ENCODE data around the gene CYB561D2.

CYB561D2 gene

DNA sequence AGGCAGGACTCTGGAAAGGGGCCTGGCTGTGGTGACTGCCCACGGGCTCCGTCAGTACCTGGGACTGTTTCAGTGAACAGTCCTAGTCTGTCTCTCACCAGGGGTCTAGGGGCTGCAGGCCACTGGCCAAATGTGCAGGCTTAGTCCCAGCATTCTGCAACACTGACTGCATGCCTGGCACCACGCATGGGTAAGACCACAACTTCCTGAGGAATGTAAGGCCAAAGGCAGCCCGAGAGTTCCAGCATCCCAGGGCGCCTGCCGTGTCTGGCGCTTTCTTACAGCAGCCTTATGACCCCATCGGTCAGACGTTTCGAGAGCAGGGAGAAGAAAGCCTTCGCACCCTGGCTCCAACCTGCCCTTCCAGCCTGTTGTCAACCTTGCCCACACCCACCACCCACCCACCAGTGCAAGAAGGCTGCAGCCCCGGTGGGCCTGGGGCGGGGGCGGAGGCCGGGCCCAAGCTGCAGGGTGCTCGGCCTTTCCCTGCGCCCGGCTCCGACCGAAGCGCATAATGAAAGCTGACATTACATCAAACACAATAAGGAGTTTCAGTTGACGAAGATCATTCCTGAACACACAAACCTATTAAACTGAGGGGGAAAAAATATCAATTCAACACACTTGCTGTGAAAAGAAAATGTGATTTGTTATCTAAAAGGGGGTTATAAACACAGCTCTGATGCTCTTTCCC lies 38.2 kb downstream of the CYB561D2 start:
- Histone ChIP-seq H3K4me3 (ENCODE audit: insufficient read depth in 1 of 2, low read depth in 1 of 2, low read length in 2 of 2) (no peak overlapping the region), H3K27ac (ENCODE audit: low read length, poor library complexity, severe bottlenecking) (peak overlapping the region; percentile 64), H4K8ac (ENCODE audit: low read length) (no peak overlapping the region), H3K9ac (ENCODE audit: low read length) (no peak overlapping the region), H2BK5ac (ENCODE audit: low read depth, low read length, poor library complexity, severe bottlenecking) (peak overlapping the region; percentile 3), H4K91ac (ENCODE audit: low read length) (no peak overlapping the region), H2BK120ac (ENCODE audit: low read depth, low read length) (no peak overlapping the region), H3K4ac (ENCODE audit: low read depth in 1 of 2, low read length in 2 of 2) (no peak overlapping the region), H3K79me1 (replicated peaks; ENCODE audit: low read length, poor library complexity, severe bottlenecking) (no peaks in the 10 kb centered on the region), H3K36me3 (ENCODE audit: control insufficient read depth in 1 of 2, insufficient read depth in 2 of 2, low read depth in 1 of 2, low read length in 2 of 2) (no peaks in the 10 kb centered on the region), H2BK15ac (ENCODE audit: low read depth, poor library complexity, severe bottlenecking) (no peak overlapping the region), H2BK12ac (ENCODE audit: low read length in 2 of 2) (no peak overlapping the region), H3K4me1 (ENCODE audit: control insufficient read depth, insufficient read depth, low read depth, low read length) (peaks cover 31% of the 10 kb centered on the region), H3K14ac (ENCODE audit: low read length in 2 of 2) (no peak overlapping the region), H2AK5ac (ENCODE audit: low read length, severe bottlenecking) (no peak overlapping the region), H3K4me2 (ENCODE audit: low read length, poor library complexity, severe bottlenecking) (peak overlapping the region; percentile 43), H2AFZ (ENCODE audit: low read depth, low read length) (no peak overlapping the region), H3K27me3 (ENCODE audit: control insufficient read depth in 1 of 2, insufficient read depth in 1 of 2, low read length in 2 of 2) (peaks cover 29 to 60% of the 10 kb centered on the region in 2 experiments), H3K9me3 (ENCODE audit: control insufficient read depth, low read length) (no peaks in the 10 kb centered on the region), H3K23ac (ENCODE audit: low read length in 2 of 2) (no peak overlapping the region), H3K18ac (ENCODE audit: low read depth in 1 of 2, low read length in 2 of 2) (no peak overlapping the region)
- 76% methylated on average over 16 of the region's 22 CpGs for WGBS
- no peak for DNase-seq

DNA sequence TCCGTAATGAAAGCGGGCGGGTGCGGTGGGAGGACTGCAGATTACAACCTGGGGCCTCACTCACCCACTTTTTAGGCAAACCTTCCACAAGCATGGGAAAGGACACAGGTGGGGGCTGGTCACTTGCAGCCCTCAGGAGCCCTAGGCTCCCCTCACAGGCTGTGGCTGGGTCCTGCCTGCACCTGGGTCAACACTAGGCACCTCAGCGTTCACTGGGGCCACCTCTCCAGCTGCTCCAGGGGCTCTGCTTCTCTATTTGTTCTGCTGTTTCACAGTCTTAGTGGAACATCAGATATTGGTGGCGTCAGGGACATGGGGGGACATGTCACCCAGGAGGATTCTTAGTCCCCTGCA lies 38.7 kb downstream of the CYB561D2 start:
- no peak overlapping the region for H3K23ac ChIP-seq (ENCODE audit: low read length in 2 of 2)
- no peaks in the 10 kb centered on the region for H3K36me3 ChIP-seq (ENCODE audit: control insufficient read depth in 1 of 2, insufficient read depth in 2 of 2, low read depth in 1 of 2, low read length in 2 of 2)
- no peak overlapping the region for H3K4me2 ChIP-seq (ENCODE audit: low read length, poor library complexity, severe bottlenecking)
- no peak overlapping the region for H2BK12ac ChIP-seq (ENCODE audit: low read length in 2 of 2)
- DNase-seq, result no peak
- H2BK120ac ChIP-seq (ENCODE audit: low read depth, low read length), result no peak overlapping the region
- H3K4ac ChIP-seq (ENCODE audit: low read depth in 1 of 2, low read length in 2 of 2), result no peak overlapping the region
- no peak overlapping the region for H3K4me3 ChIP-seq (ENCODE audit: insufficient read depth in 1 of 2, low read depth in 1 of 2, low read length in 2 of 2)
- H3K14ac ChIP-seq (ENCODE audit: low read length in 2 of 2), result no peak overlapping the region
- H2BK15ac ChIP-seq (ENCODE audit: low read depth, poor library complexity, severe bottlenecking), result no peak overlapping the region
- H3K4me1 ChIP-seq (ENCODE audit: control insufficient read depth, insufficient read depth, low read depth, low read length), result peaks cover 31% of the 10 kb centered on the region
- H3K79me1 ChIP-seq (replicated peaks; ENCODE audit: low read length, poor library complexity, severe bottlenecking), result no peaks in the 10 kb centered on the region
- no peak overlapping the region for H4K8ac ChIP-seq (ENCODE audit: low read length)
- no peak overlapping the region for H3K9ac ChIP-seq (ENCODE audit: low read length)
- H3K9me3 ChIP-seq (ENCODE audit: control insufficient read depth, low read length), result no peaks in the 10 kb centered on the region
- no peak overlapping the region for H2AFZ ChIP-seq (ENCODE audit: low read depth, low read length)
- H3K18ac ChIP-seq (ENCODE audit: low read depth in 1 of 2, low read length in 2 of 2), result no peak overlapping the region
- no peak overlapping the region for H4K91ac ChIP-seq (ENCODE audit: low read length)
- no peak overlapping the region for H3K27ac ChIP-seq (ENCODE audit: low read length, poor library complexity, severe bottlenecking)
- H2AK5ac ChIP-seq (ENCODE audit: low read length, severe bottlenecking), result peak overlapping the region; percentile 55
- 83% methylated on average over 6 of the region's 6 CpGs for WGBS
- H2BK5ac ChIP-seq (ENCODE audit: low read depth, low read length, poor library complexity, severe bottlenecking), result no peak overlapping the region
- peaks cover 30 to 56% of the 10 kb centered on the region in 2 experiments for H3K27me3 ChIP-seq (ENCODE audit: control insufficient read depth in 1 of 2, insufficient read depth in 1 of 2, low read length in 2 of 2)

DNA sequence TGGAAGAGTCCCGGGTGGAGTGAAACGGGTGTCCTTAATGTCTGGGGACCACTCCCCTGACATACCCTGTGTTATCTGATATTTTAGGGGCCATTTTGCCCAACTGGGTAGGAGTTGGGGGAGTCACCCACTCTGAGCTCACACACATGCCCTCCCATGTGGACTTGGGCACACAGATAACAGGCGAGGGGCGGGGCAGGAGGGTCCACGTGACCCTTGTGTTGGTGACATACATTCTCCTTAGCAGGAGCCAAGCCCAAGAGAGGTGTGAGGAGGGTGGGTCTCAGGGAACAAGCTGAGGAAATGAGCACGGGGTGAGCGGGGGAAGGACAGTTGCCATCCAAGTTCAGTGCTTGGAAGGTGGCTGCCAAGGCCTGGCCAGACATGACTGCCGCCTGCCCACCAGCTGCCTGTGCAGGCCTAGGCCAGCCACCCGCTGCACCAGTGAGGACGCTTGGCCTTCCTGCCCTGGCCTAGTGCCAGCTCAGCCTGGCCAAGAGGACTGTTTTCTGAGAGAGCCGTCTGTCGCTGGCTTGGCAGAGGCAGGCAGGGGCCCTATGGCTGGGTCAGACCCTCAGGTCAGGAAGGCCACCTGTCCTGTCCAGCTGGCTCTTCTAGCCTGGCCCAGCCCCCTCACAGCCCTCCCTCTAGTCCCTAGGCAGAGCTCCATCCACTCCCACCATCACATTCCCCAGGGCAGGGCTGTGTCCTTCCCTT lies 40.0 kb downstream of the CYB561D2 start:
- no peak overlapping the region for H3K4me3 ChIP-seq (ENCODE audit: insufficient read depth in 1 of 2, low read depth in 1 of 2, low read length in 2 of 2)
- no peak overlapping the region for H3K23ac ChIP-seq (ENCODE audit: low read length in 2 of 2)
- H3K36me3 ChIP-seq (ENCODE audit: control insufficient read depth in 1 of 2, insufficient read depth in 2 of 2, low read depth in 1 of 2, low read length in 2 of 2), result no peaks in the 10 kb centered on the region
- peaks cover 27 to 43% of the 10 kb centered on the region in 2 experiments for H3K27me3 ChIP-seq (ENCODE audit: control insufficient read depth in 1 of 2, insufficient read depth in 1 of 2, low read length in 2 of 2)
- no peak overlapping the region for H2AFZ ChIP-seq (ENCODE audit: low read depth, low read length)
- no peak overlapping the region for H2BK5ac ChIP-seq (ENCODE audit: low read depth, low read length, poor library complexity, severe bottlenecking)
- no peak overlapping the region for H2BK15ac ChIP-seq (ENCODE audit: low read depth, poor library complexity, severe bottlenecking)
- H3K18ac ChIP-seq (ENCODE audit: low read depth in 1 of 2, low read length in 2 of 2), result no peak overlapping the region
- H2BK12ac ChIP-seq (ENCODE audit: low read length in 2 of 2), result no peak overlapping the region
- no peaks in the 10 kb centered on the region for H3K9me3 ChIP-seq (ENCODE audit: control insufficient read depth, low read length)
- peak overlapping the region in 1 of 2 experiments; percentile 29 for H3K14ac ChIP-seq (ENCODE audit: low read length in 2 of 2)
- no peak overlapping the region for H4K91ac ChIP-seq (ENCODE audit: low read length)
- H3K4me1 ChIP-seq (ENCODE audit: control insufficient read depth, insufficient read depth, low read depth, low read length), result peaks cover 31% of the 10 kb centered on the region
- H3K27ac ChIP-seq (ENCODE audit: low read length, poor library complexity, severe bottlenecking), result no peak overlapping the region
- no peaks in the 10 kb centered on the region for H3K79me1 ChIP-seq (replicated peaks; ENCODE audit: low read length, poor library complexity, severe bottlenecking)
- no peak overlapping the region for H4K8ac ChIP-seq (ENCODE audit: low read length)
- no peak overlapping the region for H3K4me2 ChIP-seq (ENCODE audit: low read length, poor library complexity, severe bottlenecking)
- H2BK120ac ChIP-seq (ENCODE audit: low read depth, low read length), result no peak overlapping the region
- H3K4ac ChIP-seq (ENCODE audit: low read depth in 1 of 2, low read length in 2 of 2), result no peak overlapping the region
- no peak overlapping the region for H2AK5ac ChIP-seq (ENCODE audit: low read length, severe bottlenecking)
- H3K9ac ChIP-seq (ENCODE audit: low read length), result no peak overlapping the region
- DNase-seq, result no peak
- 80% methylated on average over 12 of the region's 12 CpGs for WGBS

DNA sequence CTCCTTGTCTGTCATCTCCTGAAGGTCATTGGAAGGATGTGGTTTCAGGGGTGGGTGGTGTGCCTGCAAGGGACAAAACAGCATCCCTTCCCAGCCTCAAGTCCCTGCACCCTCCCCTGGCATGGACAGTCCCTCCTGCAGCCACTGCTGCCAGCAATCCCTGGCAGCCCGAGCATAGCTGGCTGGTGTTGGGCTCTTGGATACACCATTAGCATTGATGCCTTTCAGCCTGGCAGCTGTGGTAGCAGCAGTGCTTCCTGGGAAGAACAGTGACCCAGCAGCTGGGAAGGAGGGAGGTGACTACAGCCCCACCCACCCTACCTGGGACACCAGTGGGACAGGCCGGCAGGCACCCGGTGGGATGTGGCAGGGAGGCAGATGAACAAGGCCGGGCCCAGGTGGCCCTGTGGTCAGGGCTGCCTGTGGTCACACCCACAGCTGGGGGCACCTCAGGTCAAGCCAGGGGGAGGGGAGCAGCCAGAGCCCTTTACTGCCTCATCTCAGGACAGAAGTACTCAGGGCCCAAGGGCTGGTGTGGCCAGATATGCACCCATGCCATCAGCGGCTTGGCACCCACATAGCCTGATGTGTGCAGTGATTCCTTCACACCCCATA lies 41.5 kb downstream of the CYB561D2 start:
- H3K9ac ChIP-seq (ENCODE audit: low read length), result no peak overlapping the region
- no peak overlapping the region for H2BK5ac ChIP-seq (ENCODE audit: low read depth, low read length, poor library complexity, severe bottlenecking)
- H4K8ac ChIP-seq (ENCODE audit: low read length), result no peak overlapping the region
- no peak overlapping the region for H4K91ac ChIP-seq (ENCODE audit: low read length)
- H2BK15ac ChIP-seq (ENCODE audit: low read depth, poor library complexity, severe bottlenecking), result no peak overlapping the region
- H3K23ac ChIP-seq (ENCODE audit: low read length in 2 of 2), result no peak overlapping the region
- no peak overlapping the region for H3K27ac ChIP-seq (ENCODE audit: low read length, poor library complexity, severe bottlenecking)
- H2AK5ac ChIP-seq (ENCODE audit: low read length, severe bottlenecking), result no peak overlapping the region
- H2BK12ac ChIP-seq (ENCODE audit: low read length in 2 of 2), result no peak overlapping the region
- no peaks in the 10 kb centered on the region for H3K9me3 ChIP-seq (ENCODE audit: control insufficient read depth, low read length)
- H2AFZ ChIP-seq (ENCODE audit: low read depth, low read length), result no peak overlapping the region
- H2BK120ac ChIP-seq (ENCODE audit: low read depth, low read length), result no peak overlapping the region
- H3K14ac ChIP-seq (ENCODE audit: low read length in 2 of 2), result no peak overlapping the region
- no peak overlapping the region for H3K4ac ChIP-seq (ENCODE audit: low read depth in 1 of 2, low read length in 2 of 2)
- peaks cover 34 to 42% of the 10 kb centered on the region in 2 experiments for H3K27me3 ChIP-seq (ENCODE audit: control insufficient read depth in 1 of 2, insufficient read depth in 1 of 2, low read length in 2 of 2)
- H3K79me1 ChIP-seq (replicated peaks; ENCODE audit: low read length, poor library complexity, severe bottlenecking), result no peaks in the 10 kb centered on the region
- no peak for DNase-seq
- no peaks in the 10 kb centered on the region for H3K36me3 ChIP-seq (ENCODE audit: control insufficient read depth in 1 of 2, insufficient read depth in 2 of 2, low read depth in 1 of 2, low read length in 2 of 2)
- H3K18ac ChIP-seq (ENCODE audit: low read depth in 1 of 2, low read length in 2 of 2), result no peak overlapping the region
- H3K4me1 ChIP-seq (ENCODE audit: control insufficient read depth, insufficient read depth, low read depth, low read length), result peaks cover 30% of the 10 kb centered on the region
- H3K4me2 ChIP-seq (ENCODE audit: low read length, poor library complexity, severe bottlenecking), result no peak overlapping the region
- no peak overlapping the region for H3K4me3 ChIP-seq (ENCODE audit: insufficient read depth in 1 of 2, low read depth in 1 of 2, low read length in 2 of 2)
- 73% methylated on average over 5 of the region's 5 CpGs for WGBS

All from mesenchymal stem cell (in vitro differentiated cells and primary cell).